HepG2 (cell line): Measurements from ENCODE around the gene XPO5. TPM values are rescaled to one million over a fixed set of nuclear protein-coding genes. Genes with fewer than 3 reads are reported as not detected.

Experiments
- CTCF ChIP-seq: sonication (generic); formaldehyde crosslinking; IDR thresholded peaks from 2 replicates; pipeline ENCODE4 v1.5.0; 2020; ENCODE audit warnings: mild to moderate bottlenecking, missing genetic modification reagents, moderate library complexity
- DNMT1 ChIP-seq: sonication (generic); formaldehyde crosslinking; IDR thresholded peaks from 2 replicates; pipeline ENCODE4 v1.5.1; 2020; ENCODE audit warnings: mild to moderate bottlenecking, missing genetic modification reagents
- E2F5 ChIP-seq: sonication (generic); formaldehyde crosslinking; conservative IDR thresholded peaks from 2 replicates; pipeline ENCODE4 v1.4.0; 2020; ENCODE audit warnings: missing genetic modification reagents
- ETS1 ChIP-seq: sonication (generic); formaldehyde crosslinking; IDR thresholded peaks from 2 replicates; pipeline ENCODE4 v1.4.0; 2020; ENCODE audit warnings: missing genetic modification reagents
- HIC2 ChIP-seq: sonication (generic); formaldehyde crosslinking; IDR thresholded peaks from 2 replicates; pipeline ENCODE4 v1.9.0; 2022; ENCODE audit warnings: low read depth, missing genetic modification reagents
- HMG20A ChIP-seq: IDR thresholded peaks from 2 replicates; pipeline ENCODE4 v1.6.1; 2016; ENCODE audit warnings: borderline replicate concordance
- HMGXB4 ChIP-seq, 2 experiments: sonication (generic) in 1 of 2; formaldehyde crosslinking in 1 of 2; IDR thresholded peaks; 2 replicates each; pipeline versions ENCODE4 v1.4.0 to v1.6.1; 2018 to 2020; ENCODE audit warnings: missing genetic modification reagents in 2 of 2, borderline replicate concordance in 1 of 2, low read depth in 1 of 2, mild to moderate bottlenecking in 1 of 2, missing biosample characterization in 1 of 2
- JUN ChIP-seq: sonication (generic); formaldehyde crosslinking; IDR thresholded peaks from 2 replicates; pipeline ENCODE4 v1.4.0; 2020; ENCODE audit warnings: mild to moderate bottlenecking, missing genetic modification reagents
- KLF16 ChIP-seq, 2 experiments: sonication (generic) in 1 of 2; formaldehyde crosslinking in 1 of 2; IDR thresholded peaks; 2 replicates each; pipeline versions ENCODE4 v1.6.1 to v1.8.0; 2016 to 2023; ENCODE audit warnings: missing genetic modification reagents in 2 of 2, missing compliant biosample characterization in 1 of 2
- MXI1 ChIP-seq: IDR thresholded peaks from 3 replicates; pipeline ENCODE4 v1.6.1; 2012; ENCODE audit warnings: low read depth, low read length, inconsistent platforms, borderline replicate concordance
- SRF ChIP-seq: IDR thresholded peaks from 2 replicates; pipeline ENCODE4 v1.6.1; 2011; ENCODE audit warnings: mild to moderate bottlenecking, low read depth, low read length, moderate library complexity
- TGIF2 ChIP-seq: IDR thresholded peaks from 2 replicates; pipeline ENCODE4 v1.6.1; 2016; ENCODE audit warnings: control low read depth, missing compliant biosample characterization
- USF2 ChIP-seq, 2 experiments: sonication (generic) in 1 of 2; formaldehyde crosslinking in 1 of 2; IDR thresholded peaks; 2 replicates each; pipeline versions ENCODE4 v1.5.1 to v1.6.1; 2011 to 2020; ENCODE audit warnings: borderline replicate concordance in 1 of 2, low read depth in 1 of 2, low read length in 1 of 2, mild to moderate bottlenecking in 1 of 2, missing genetic modification reagents in 1 of 2, moderate library complexity in 1 of 2
- YEATS4 ChIP-seq: sonication (generic); formaldehyde crosslinking; IDR thresholded peaks from 2 replicates; pipeline ENCODE4 v1.4.0; 2020; ENCODE audit warnings: missing genetic modification reagents, borderline replicate concordance
- ZNF3 ChIP-seq: IDR thresholded peaks from 2 replicates; pipeline ENCODE4 v1.7.0; 2017; ENCODE audit warnings: inconsistent platforms
- ZNF564 ChIP-seq: sonication (generic); formaldehyde crosslinking; IDR thresholded peaks from 2 replicates; pipeline ENCODE4 v1.8.1; 2023; ENCODE audit warnings: mild to moderate bottlenecking, missing genetic modification reagents
- ZNF703 ChIP-seq: sonication (generic); formaldehyde crosslinking; IDR thresholded peaks from 2 replicates; pipeline ENCODE4 v1.5.1; 2020; ENCODE audit warnings: missing genetic modification reagents, mild to moderate bottlenecking, moderate library complexity, borderline replicate concordance
- ZNF775 ChIP-seq: sonication (generic); formaldehyde crosslinking; IDR thresholded peaks from 2 replicates; pipeline ENCODE4 v1.4.0; 2020; ENCODE audit warnings: missing genetic modification reagents, mild to moderate bottlenecking, moderate library complexity, borderline replicate concordance
- ZNF839 ChIP-seq: sonication (generic); formaldehyde crosslinking; IDR thresholded peaks from 2 replicates; pipeline ENCODE4 v1.4.0; 2020; ENCODE audit warnings: missing genetic modification reagents, mild to moderate bottlenecking, borderline replicate concordance
- polyA plus RNA-seq, 8 experiments: library from polyadenylated mRNA; depleted of rRNA in 3 of 8; stranded (reverse) in 7 of 8; unstranded in 1 of 8; fragments of >200 nt; fragmentation: Illumina TruSeq in 4 of 8; extraction: Trizol in 4 of 8; gene quantifications; 2 replicates each; pipeline versions ENCODE4 v1.2.1 to v1.2.3, GENCODE V29; 2011 to 2016; ENCODE audit warnings: low read depth in 4 of 8, missing spikeins in 1 of 8, mixed read lengths in 1 of 8; ENCODE audit not compliant: insufficient read depth in 1 of 8
- total RNA-seq, 5 experiments: library from RNA; depleted of rRNA; stranded (reverse); fragments of >200 nt; fragmentation: Illumina TruSeq; extraction: Trizol; gene quantifications; 2 replicates each; pipeline ENCODE4 v1.2.3, GENCODE V29; 2016; ENCODE audit warnings: low read depth in 1 of 5

XPO5 gene
- total and polyA plus RNA-seq, 2 of the 13 experiments (the other 11 are each of a cell fraction or from before 2014, with no cell fraction given), result 52.2 to 68.0 TPM

GRCh38 chr6:43495409-43495941, 80.4 kb downstream of the XPO5 start (continued):
- TF ChIP-seq ETS1 (CRISPR knock-in tag) (no peak), SRF (no peak), ZNF839 (CRISPR knock-in tag) (0 out of 2 replicates have a peak, but pooled peaks have one; percentile 25), KLF16 (CRISPR knock-in tag; IDR thresholded peaks at IDR 0.05) (no peak), USF2 (IDR thresholded peaks at IDR 0.05; ENCODE audit: low read depth, low read length) (no peak), USF2 (CRISPR knock-in tag; IDR thresholded peaks at IDR 0.05; ENCODE audit: borderline replicate concordance) (no peak), TGIF2 (no peak), JUN (0 out of 2 replicates have a peak, but pooled peaks have one; percentile 40), HIC2 (CRISPR knock-in tag) (peak; percentile 62), DNMT1 (CRISPR knock-in tag) (no peak), HMG20A (CRISPR knock-in tag) (no peak), ZNF775 (CRISPR knock-in tag) (no peak), ZNF703 (CRISPR knock-in tag) (no peak), YEATS4 (no peak), ZNF3 (CRISPR knock-in tag) (no peak), E2F5 (CRISPR knock-in tag) (no peak), ZNF564 (CRISPR knock-in tag) (no peak), CTCF (CRISPR knock-in tag) (peak; percentile 57), MXI1 (peak; percentile 40; the same call in 1 of the 3 replicates), HMGXB4 (CRISPR knock-in tag; IDR thresholded peaks at IDR 0.05; ENCODE audit: borderline replicate concordance in 1 of 2, low read depth in 1 of 2) (0 out of 4 replicates have a peak, but pooled peaks of 1 of the 2 experiments have one; percentile 14)
